HFF-Myc (cell line): Measurements from ENCODE around the gene VWA3B.
"Not testable (repeated sequence)": the region's sequence is repeated elsewhere in the genome, so short reads cannot be mapped to it uniquely, and the experiment has no call there.

ENCODE experiments used
- DNase-seq: peaks from one replicate; pipeline ENCODE4 v3.0.0-alpha.2; 2011; ENCODE audit warnings: low read depth; ENCODE audit errors: extremely low read depth
- H3K4me3 ChIP-seq: replicated peaks from 2 replicates; pipeline ENCODE4 v1.5.1; 2011; ENCODE audit warnings: low read depth, mild to moderate bottlenecking, control low read depth, low read length
- TF ChIP-seq, protein P1 (sequence below): IDR thresholded peaks from 2 replicates; pipeline ENCODE4 v1.5.1; 2012; ENCODE audit warnings: mild to moderate bottlenecking, low read depth, low read length, control low read depth; ENCODE audit errors: missing control alignments

Gene VWA3B

GRCh38 chr2:98298683-98299164 lies 211.8 kb downstream of the VWA3B start:
- H3K4me3 ChIP-seq = no peak overlapping the region
- DNase-seq = no peak
- TF ChIP-seq, protein P1, sequence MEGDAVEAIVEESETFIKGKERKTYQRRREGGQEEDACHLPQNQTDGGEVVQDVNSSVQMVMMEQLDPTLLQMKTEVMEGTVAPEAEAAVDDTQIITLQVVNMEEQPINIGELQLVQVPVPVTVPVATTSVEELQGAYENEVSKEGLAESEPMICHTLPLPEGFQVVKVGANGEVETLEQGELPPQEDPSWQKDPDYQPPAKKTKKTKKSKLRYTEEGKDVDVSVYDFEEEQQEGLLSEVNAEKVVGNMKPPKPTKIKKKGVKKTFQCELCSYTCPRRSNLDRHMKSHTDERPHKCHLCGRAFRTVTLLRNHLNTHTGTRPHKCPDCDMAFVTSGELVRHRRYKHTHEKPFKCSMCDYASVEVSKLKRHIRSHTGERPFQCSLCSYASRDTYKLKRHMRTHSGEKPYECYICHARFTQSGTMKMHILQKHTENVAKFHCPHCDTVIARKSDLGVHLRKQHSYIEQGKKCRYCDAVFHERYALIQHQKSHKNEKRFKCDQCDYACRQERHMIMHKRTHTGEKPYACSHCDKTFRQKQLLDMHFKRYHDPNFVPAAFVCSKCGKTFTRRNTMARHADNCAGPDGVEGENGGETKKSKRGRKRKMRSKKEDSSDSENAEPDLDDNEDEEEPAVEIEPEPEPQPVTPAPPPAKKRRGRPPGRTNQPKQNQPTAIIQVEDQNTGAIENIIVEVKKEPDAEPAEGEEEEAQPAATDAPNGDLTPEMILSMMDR = no peak

DNA sequence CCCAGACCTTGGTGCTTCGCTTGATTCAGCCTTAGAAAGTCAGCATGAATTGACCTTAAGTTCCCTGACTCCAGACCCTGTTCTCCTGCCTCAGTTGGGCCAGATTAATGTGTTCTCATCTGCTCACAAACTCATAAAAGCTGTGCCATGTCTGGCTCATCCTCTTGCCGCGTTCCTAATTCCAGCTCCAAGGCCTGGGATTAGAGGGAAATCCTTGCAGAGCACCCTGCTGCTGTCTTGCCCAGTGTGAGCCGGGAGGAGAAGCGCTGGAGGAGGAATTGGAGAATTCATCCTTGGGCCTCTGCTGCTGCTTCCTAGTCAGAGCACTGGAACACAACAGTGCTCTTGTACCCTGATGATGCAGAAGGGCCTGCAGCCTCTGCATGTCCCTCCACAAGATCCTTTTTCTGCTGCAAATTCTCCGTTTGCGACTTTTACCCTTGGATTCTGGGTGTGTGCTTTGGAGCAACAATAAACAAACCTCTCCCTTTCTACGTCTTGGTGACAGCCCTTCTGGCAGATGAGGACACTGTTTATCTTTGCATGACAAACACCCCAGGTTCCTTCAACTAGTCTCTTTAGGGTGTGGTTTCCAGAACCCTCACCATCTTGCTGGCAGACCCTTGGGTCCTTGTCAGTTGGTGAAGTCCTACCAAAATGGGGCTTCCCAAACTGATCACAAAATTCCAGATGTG lies 212.4 kb downstream of the VWA3B start:
- TF ChIP-seq, protein P1 = no peak

DNA sequence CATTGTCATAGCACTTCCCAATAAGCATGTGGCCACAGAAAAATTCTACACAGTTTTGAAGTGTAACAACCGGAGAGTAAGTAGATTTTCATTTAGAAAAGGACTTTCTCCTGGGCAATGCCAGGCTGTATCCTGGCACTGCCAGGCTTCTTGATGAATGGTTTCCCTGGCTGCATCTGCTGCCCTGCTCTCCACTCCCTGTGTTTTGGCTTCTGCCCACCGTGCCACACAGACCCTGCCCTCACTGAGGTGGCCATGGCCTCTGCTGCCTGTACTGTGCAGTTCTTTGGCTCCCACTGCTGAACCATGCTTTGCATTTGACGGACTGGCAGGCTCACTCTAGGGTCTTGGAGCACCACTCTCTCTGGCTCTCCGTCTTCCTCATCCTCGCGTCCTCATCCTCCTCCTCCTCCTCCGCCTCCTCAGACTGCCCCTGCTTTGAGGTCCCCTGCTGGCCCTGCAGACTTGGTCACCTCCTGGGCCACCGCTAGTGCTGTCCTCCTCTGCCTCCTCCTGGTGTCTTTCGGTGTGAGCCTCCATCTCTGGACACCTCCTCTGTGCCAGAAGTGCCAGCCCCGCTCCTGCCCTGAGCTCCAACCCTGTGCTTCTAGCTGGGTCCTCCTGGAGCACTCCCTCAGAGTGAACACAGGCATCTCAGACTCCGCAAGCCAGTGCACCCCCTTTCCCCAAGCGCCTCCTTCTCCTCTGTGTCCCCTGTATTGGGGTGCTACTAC lies 213.3 kb downstream of the VWA3B start:
- no peak overlapping the region for H3K4me3 ChIP-seq
- no peak for DNase-seq
- TF ChIP-seq, protein P1 = no peak

More for the DNA sequence above, 212.4 kb downstream of the VWA3B start:
- no peak for DNase-seq
- H3K4me3 ChIP-seq = no peak overlapping the region

DNA sequence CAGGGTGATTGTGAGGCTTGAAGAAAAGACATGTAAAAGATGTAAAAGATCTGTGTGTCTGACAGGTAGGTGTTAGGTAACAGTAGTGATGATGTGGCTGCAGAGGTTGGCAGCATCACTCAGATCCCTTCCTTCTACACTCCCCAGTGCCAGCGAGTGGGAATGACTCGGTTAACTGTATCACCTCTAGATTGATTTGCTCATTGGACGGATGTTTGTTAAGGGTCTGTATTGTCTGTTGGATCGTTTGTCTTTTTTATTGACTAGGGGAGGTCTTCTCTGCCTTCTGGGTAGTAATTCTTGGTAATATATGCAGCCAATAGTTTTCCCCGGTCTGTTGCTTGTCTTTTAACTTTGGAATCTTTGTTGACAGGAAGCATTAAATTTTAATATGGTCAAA lies 214.5 kb downstream of the VWA3B start:
- no peak overlapping the region for H3K4me3 ChIP-seq
- TF ChIP-seq, protein P1 = no peak
- no peak for DNase-seq

- DNase-seq, H3K4me3 ChIP-seq: not testable (repeated sequence)
These were observed 220.2 kb downstream of the VWA3B start for GRCh38 chr2:98307131-98307696.

GRCh38 chr2:98308068-98308467 lies 221.1 kb downstream of the VWA3B start:
- TF ChIP-seq, protein P1 = no peak
- DNase-seq = no peak
- no peak overlapping the region for H3K4me3 ChIP-seq

DNA sequence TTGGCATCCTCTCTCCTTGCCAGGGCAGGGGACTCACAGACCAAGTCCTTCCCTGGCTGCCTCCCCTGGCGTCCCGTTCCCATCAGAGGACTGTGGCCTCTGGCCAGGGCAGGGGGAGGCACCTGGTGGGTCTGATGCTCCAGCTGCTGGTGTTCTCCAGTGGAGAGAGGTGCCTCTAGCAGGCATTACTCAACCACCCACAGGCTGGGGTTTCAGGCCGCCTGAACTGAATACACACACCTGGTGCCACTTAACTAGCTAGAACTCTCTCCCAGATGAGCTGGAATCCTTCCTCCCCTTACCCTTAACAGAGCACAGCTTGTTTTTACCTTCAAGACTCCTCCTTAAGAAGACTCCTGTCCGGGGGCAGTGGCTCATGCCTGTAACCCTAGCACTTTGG lies 221.6 kb downstream of the VWA3B start:
- TF ChIP-seq, protein P1 = no peak
- no peak for DNase-seq
- no peak overlapping the region for H3K4me3 ChIP-seq
